ENCODE measurements around the gene LCN2. TPM values are rescaled to one million over a fixed set of nuclear protein-coding genes. Genes with fewer than 3 reads are reported as not detected.

Gene LCN2
- total and polyA plus RNA-seq, 10 of the 15 experiments (the other 5 are each of a cell fraction or from before 2014, with no cell fraction given) = not detected

DNA sequence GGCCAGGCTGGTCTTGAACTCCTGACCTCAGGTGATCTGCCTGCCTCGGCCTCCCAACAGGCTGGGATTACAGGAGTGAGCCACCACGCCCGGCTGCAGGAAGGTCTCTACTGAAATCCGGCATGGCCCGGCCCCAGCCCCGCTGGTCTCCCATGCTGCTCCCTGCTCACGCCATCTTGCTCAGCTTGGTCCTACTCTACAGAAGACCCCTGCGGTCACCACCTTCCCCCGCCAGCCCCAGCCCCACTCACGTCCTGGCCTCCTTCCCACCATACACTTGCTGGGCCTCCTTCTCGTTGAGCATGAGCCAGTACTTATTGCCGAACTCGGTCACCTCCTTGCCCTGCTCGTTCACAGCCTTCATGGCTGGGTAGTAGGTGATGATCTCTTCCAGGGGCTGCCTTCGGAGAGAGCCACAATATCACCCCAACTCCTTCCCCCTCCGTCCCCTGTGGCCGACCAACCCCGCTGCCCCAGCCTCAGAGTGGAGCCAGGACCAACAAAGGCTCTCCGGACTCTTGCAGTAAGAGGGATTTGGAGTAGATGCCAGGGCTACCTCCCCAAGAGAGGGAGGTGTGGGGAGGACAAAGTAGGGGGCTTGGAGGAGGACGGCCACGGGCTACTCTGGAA lies 25.7 kb upstream of the LCN2 start:
- Histone ChIP-seq H3K36me3 (ENCODE audit: control insufficient read depth in 2 of 2, insufficient read depth in 2 of 2, low read length in 1 of 2) (peaks cover 8 to 22% of the 10 kb centered on the region in 2 experiments; a peak in 3 of 4 replicates), H4K20me1 (ENCODE audit: control insufficient read depth, insufficient read depth) (no peaks in the 10 kb centered on the region), H3K79me2 (ENCODE audit: control insufficient read depth, insufficient read depth, low read length) (peaks cover 32% of the 10 kb centered on the region), H3K4me2 (ENCODE audit: control insufficient read depth, insufficient read depth) (no peak overlapping the region), H3K4me1 (ENCODE audit: control insufficient read depth, insufficient read depth, low read length) (peaks cover 7% of the 10 kb centered on the region; the same call in 1 of the 2 replicates), H3K9me3 (replicated peaks; ENCODE audit: control insufficient read depth, insufficient read depth, low read length) (no peaks in the 10 kb centered on the region), H3K9ac (ENCODE audit: control insufficient read depth, insufficient read depth, low read length) (no peak overlapping the region), H3K27ac (ENCODE audit: control insufficient read depth, insufficient read depth) (no peak overlapping the region), H3K4me3 (no peak overlapping the region), H3K27me3 (replicated peaks in 1 of 2; ENCODE audit: control insufficient read depth in 2 of 2, insufficient read depth in 2 of 2, low read length in 1 of 2) (no peaks in the 10 kb centered on the region), H2AFZ (ENCODE audit: control insufficient read depth, low read depth, low read length) (no peak overlapping the region)
- intact Hi-C loops (cut with micrococcal nuclease; ENCODE audit: unreplicated experiment) (no loop called here), in situ Hi-C loops (cut with MboI) (no loop called here)
- FAIRE-seq = no peak
- ChIA-PET POLR2A (no interaction called here), RAD21 (ENCODE audit: unreplicated experiment) (no interaction called here), CTCF (interaction anchor here (1.0 to 7.4 kb wide), 2 partner anchors 8 to 45 kb away, joined by 3 to 84 read pairs; no protein-coding TSS in a partner anchor), SMC1A (ENCODE audit: uncharacterized antibody, unreplicated experiment) (no interaction called here)
- DNase-seq (ENCODE audit: low read depth, low spot score) = no peak
- 89% methylated on average over 21 of the region's 21 CpGs for WGBS (ENCODE audit: insufficient coverage, insufficient replicate concordance, low lambda C conversion rate, missing lambda C conversion rate)
- TF ChIP-seq CEBPB (IDR thresholded peaks at IDR 0.05; ENCODE audit: borderline replicate concordance in 1 of 2, low read depth in 2 of 2, low read length in 2 of 2) (no peak), KAT2A (conservative IDR thresholded peaks at IDR 0.05; ENCODE audit: control insufficient read depth, low read depth, low read length) (no peak), BCL11A (IDR thresholded peaks at IDR 0.05; ENCODE audit: low read depth, low read length) (no peak), CHD4 (IDR thresholded peaks at IDR 0.05) (no peak), BMI1 (IDR thresholded peaks at IDR 0.05; ENCODE audit: borderline replicate concordance) (no peak), MYB (IDR thresholded peaks at IDR 0.05; ENCODE audit: borderline replicate concordance, low read depth, low read length) (no peak), MYC (IDR thresholded peaks at IDR 0.05; ENCODE audit: insufficient read depth, insufficient read length, insufficient replicate concordance, low read length, severe bottlenecking) (no peak), IKZF1 (conservative IDR thresholded peaks at IDR 0.05) (no peak), ZSCAN29 (IDR thresholded peaks at IDR 0.05) (no peak), TCF7 (IDR thresholded peaks at IDR 0.05; ENCODE audit: borderline replicate concordance) (no peak)
- no TSS peak for BruUV-seq (replicated peaks)
- ATAC-seq = no peak

Measured in GM12878 (cell line).